Right cardiac atrium (tissue), 5 donors: ENCODE results near the gene LZTS3. TPM values are rescaled to one million over a fixed set of nuclear protein-coding genes. Genes with fewer than 3 reads are reported as not detected.

Source experiments
- ATAC-seq, 2 donors: fragments of 200-7000 bp; cut with Tn5 transposase; one replicate each; pipeline versions ENCODE4 v1.8.0 to v1.9.1; 2020; ENCODE audit warnings: moderate library complexity in 2 of 2, mild to moderate bottlenecking in 1 of 2
- DNase-seq, 3 donors: peaks; one replicate each; pipeline ENCODE4 v3.0.0-alpha.2; 2020
- H3K27ac ChIP-seq: one replicate; pipeline ENCODE4 v1.5.1; 2013; ENCODE audit warnings: mild to moderate bottlenecking, low read length, control low read depth, moderate library complexity
- H3K27me3 ChIP-seq: one replicate; pipeline ENCODE4 v1.6.1; 2013; ENCODE audit not compliant: control insufficient read depth, insufficient read depth
- H3K4me1 ChIP-seq: one replicate; pipeline ENCODE4 v1.6.1; 2013; ENCODE audit warnings: low read length; ENCODE audit not compliant: control insufficient read depth, insufficient read depth
- H3K4me3 ChIP-seq: one replicate; pipeline ENCODE4 v1.5.1; 2013; ENCODE audit warnings: low read length, control low read depth
- H3K9me3 ChIP-seq: one replicate; pipeline ENCODE4 v1.6.1; 2013; ENCODE audit warnings: low read length; ENCODE audit not compliant: control insufficient read depth
- WGBS: extraction: QIAGEN DNeasy Blood & Tissue Kit; methylation state at CpG from one replicate; pipeline ENCODE4 v1.1.7; 2013; 5-methylcytosine and 5-hydroxymethylcytosine counted together
- intact Hi-C, 4 donors: fragments of 100-400 bp; cut with DNase I; formaldehyde crosslinking; loops; one replicate each; pipeline versions ENCODE4 v1.11.0 to v1.14.0; 2022 to 2023
- polyA plus RNA-seq: library from polyadenylated mRNA; stranded (reverse); fragments of 200-250 nt; gene quantifications from one replicate; pipeline ENCODE4 v1.2.3, GENCODE V29; 2013
- total RNA-seq, 4 donors: library from RNA; stranded (reverse); fragmentation: NEBNext Ultra II Directional; extraction: Animal tissue kit (Norgen Biotek cat#: 25700); gene quantifications; one replicate each; pipeline ENCODE4 v1.2.1, GENCODE V29; 2021
- donor health status: healthy with polysubstance abuse.
- donor health status: DM: no; HTN: yes; CAD: no.
- donor health status: DM: no; HTN: no; CAD: no.
- donor health status: DM: no; HTN: yes; CAD: no; lungs with severe emphysema.
- donor health status: DM: yes; HTN: yes; CAD: no.

Gene LZTS3
- total and polyA plus RNA-seq, 5 donors = 14.1 to 26.9 (median 19.2) TPM

GRCh38 chr20:3116341-3116740 is 57.0 kb downstream of the LZTS3 start:
- ATAC-seq (no peak), DNase-seq (no peak)
- WGBS = 88% methylated on average over 4 of the region's 4 CpGs
- Histone ChIP-seq H3K27me3 (no peaks in the 10 kb centered on the region), H3K27ac (no peak overlapping the region), H3K9me3 (no peaks in the 10 kb centered on the region), H3K4me1 (no peaks in the 10 kb centered on the region), H3K4me3 (no peak overlapping the region)
- intact Hi-C loops = loop anchor here in 3 of 4 donors (5.0 to 10.0 kb wide), 2 partner anchors 62 to 64 kb away; no protein-coding TSS in a partner anchor

DNA sequence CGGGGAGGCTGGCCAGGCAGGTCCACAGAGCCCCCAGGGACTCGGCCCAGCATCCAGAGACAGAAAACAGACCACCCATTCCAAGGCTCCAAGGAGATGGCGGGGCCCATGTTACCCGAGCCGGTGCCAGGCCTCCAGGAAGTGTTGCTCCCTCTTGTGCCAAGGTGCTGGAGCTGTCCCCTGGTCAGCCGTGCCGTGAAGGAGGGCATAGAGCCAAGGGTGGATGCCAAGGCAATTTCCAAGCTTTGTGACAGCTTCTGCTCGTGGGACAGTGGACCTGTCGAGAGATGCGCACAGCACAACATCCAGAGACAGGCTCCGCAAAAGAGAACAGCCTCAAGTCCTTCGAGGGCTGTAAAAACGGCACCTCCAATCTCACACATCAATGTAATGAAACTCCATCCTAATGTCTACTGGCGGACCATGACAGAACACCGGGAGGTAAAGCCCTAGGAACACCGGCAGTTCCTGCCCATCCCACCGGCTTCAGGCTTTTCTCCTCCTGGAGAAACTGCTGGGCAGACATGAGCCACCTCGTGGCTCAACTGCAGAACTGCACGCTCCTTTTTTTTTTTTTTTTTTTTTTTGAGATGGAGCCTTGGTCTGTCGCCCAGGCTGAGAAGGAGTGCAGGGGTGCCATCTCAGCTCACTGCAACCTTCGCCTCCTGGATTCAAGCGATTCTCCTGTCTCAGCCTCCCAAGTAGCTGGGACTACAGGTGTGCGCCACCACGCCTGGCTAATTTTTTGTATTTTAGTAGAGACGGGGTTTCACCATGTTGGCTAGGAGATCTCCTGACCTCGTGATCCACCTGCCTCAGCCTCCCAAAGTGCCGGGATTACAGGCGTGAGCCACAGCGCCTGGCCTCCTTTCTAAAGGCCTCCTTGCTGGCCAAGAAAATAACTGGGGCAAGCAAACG is 57.9 kb downstream of the LZTS3 start:
- ATAC-seq (peak; percentile 19 to 41), DNase-seq (peak in 2 of 3 donors; percentile 61 to 62)
- Histone ChIP-seq H3K4me3 (no peak overlapping the region), H3K27me3 (no peaks in the 10 kb centered on the region), H3K27ac (no peak overlapping the region), H3K4me1 (no peaks in the 10 kb centered on the region), H3K9me3 (no peaks in the 10 kb centered on the region)
- WGBS = 50% methylated on average over 30 of the region's 30 CpGs
- intact Hi-C loops = loop anchor here in 3 of 4 donors (5.0 to 10.0 kb wide), 2 partner anchors 61 to 63 kb away; no protein-coding TSS in a partner anchor

Other genes starting within 250 kb of the LZTS3 start
- gene GNRH2, start 129.9 kb downstream of the LZTS3 start, total RNA-seq = 1 to 10 TPM in 1 of 4 donors, under 1 TPM in 1, not detected in 2; 0.79 to 1.5 TPM
- 0.75 TPM for gene GNRH2, start 129.9 kb downstream of the LZTS3 start, polyA plus RNA-seq
- 10 to 100 TPM; 31.5 to 48.2 (median 43.3) TPM for gene MRPS26, start 127.5 kb downstream of the LZTS3 start, total RNA-seq
- 69.9 TPM for gene MRPS26, start 127.5 kb downstream of the LZTS3 start, polyA plus RNA-seq
- under 1 TPM in 1 of 4 donors, not detected in 3; 0.50 TPM for gene OXT, start 101.9 kb downstream of the LZTS3 start, total RNA-seq
- not detected for gene OXT, start 101.9 kb downstream of the LZTS3 start, polyA plus RNA-seq
- not detected for gene AVP, start 88.8 kb downstream of the LZTS3 start, total RNA-seq
- gene AVP, start 88.8 kb downstream of the LZTS3 start, polyA plus RNA-seq = not detected
- 10 to 100 TPM; 16.5 to 21.0 (median 18.8) TPM for gene FASTKD5, start 13.7 kb downstream of the LZTS3 start, total RNA-seq
- gene FASTKD5, start 13.7 kb downstream of the LZTS3 start, polyA plus RNA-seq = 16.8 TPM
- 1 to 10 TPM; 4.3 to 5.2 (median 4.4) TPM for gene UBOX5, start 13.7 kb downstream of the LZTS3 start, total RNA-seq
- gene UBOX5, start 13.7 kb downstream of the LZTS3 start, polyA plus RNA-seq = 3.6 TPM
- 10 to 100 TPM; 37.4 to 40.6 (median 38.9) TPM for gene DDRGK1, start 31.1 kb upstream of the LZTS3 start, total RNA-seq
- gene DDRGK1, start 31.1 kb upstream of the LZTS3 start, polyA plus RNA-seq = 38.1 TPM
- 10 to 100 TPM; 16.6 to 21.1 (median 17.0) TPM for gene ITPA, start 35.9 kb upstream of the LZTS3 start, total RNA-seq
- 21.8 TPM for gene ITPA, start 35.9 kb upstream of the LZTS3 start, polyA plus RNA-seq
- under 1 TPM in 1 of 4 donors, not detected in 3; 0.29 TPM for gene SLC4A11, start 65.6 kb upstream of the LZTS3 start, total RNA-seq
- gene SLC4A11, start 65.6 kb upstream of the LZTS3 start, polyA plus RNA-seq = 0.36 TPM
- gene DNAAF9, start 234.1 kb upstream of the LZTS3 start, total RNA-seq = 10 to 100 TPM; 15.3 to 18.9 (median 16.0) TPM
- gene DNAAF9, start 234.1 kb upstream of the LZTS3 start, polyA plus RNA-seq = 7.2 TPM